HG03575 (cell line): ENCODE results near the gene DUSP16.
A peak's percentile ranks its signal among the peaks of the same experiment; 100 is the strongest.
"Not testable (repeated sequence)": the region's sequence is repeated elsewhere in the genome, so short reads cannot be mapped to it uniquely, and the experiment has no call there.

Source experiments
- ATAC-seq: cut with Tn5 transposase; IDR thresholded peaks from one replicate; pipeline ENCODE4 v1.9.1; 2021; ENCODE audit not compliant: unreplicated experiment, insufficient number of reproducible peaks, low FRiP score; ENCODE audit errors: extremely low read depth

The DUSP16 gene

DNA sequence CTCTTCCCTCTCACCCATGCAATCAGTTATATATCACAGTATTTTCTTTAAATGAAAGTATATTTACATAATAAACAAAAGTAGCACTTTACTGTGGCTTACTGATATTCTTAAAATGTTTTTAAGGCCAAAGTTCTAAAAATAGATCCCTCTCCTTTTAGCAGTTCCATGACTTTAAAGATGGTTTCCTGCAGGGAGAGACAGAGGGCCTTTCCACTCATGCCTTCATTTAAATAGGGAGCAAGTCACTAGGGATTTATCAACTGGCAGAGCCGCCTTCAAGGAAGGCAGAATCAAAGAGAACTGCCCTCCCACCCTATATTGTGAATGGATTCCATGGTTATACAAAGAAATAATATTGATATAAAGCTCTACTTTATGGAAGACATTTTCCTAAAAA is 55.5 kb downstream of the DUSP16 start:
- ATAC-seq, result no peak

DNA sequence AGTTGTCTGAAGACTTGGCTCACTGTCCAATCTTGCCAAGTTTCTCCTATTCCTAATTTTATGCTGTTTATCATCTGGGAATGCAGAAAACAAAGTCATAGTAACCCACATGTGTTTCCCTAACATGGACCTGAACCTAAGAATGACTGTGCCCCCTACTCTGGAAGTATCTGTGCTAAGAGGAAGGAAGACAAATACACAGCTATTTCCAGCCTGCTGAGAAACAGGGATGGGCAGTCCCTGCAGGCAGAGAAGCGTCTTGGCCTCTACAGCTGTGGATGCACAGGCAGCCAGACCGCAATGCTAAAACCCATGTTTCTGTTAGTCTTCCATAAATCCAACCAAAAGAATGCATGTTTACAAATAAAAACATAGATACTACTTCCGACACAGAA is 56.2 kb downstream of the DUSP16 start:
- no peak for ATAC-seq

DNA sequence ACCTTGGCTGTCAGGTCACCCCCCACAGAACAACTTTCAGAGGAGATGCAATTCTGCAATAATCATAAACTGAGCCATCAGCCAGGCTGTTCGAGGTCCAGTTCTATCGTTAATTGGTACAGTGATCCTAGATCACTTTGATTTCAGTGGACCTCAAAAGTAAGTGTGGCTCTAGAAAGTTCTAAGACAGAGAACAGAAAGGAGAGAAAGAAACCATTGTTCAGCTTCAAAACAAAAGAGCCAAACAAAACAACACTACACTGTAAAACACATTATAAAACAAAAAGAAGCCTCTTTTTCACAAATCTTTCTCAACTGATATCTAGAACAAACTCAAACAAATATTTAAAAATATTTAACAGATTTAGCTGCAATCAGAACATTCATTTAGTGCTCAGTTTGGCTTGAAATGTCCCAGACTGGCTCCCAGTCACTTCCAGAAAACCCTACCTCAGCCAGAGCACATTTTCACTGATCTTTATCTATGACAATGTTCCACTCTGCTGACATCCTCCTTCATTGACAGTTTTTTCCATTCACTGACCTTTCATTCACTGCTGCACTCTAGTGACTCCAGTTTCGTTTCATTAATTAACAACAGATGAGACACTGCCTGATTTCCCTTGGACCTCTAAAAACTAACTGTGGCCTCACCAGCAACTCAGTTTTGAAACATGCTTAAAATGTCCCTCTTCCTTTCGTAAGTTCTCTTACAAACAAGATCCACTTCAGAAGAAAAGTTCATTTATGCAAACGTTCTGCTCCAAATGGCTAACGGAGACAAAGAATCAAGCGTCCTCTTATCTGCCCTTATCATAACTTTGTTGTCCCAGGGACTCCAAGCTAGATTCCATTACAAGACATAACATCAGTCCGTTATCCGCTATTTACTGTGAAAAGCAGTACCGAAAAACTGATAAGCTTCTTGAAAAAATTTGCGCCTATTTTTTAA is 56.8 kb downstream of the DUSP16 start:
- ATAC-seq, result peak; percentile 71

DNA sequence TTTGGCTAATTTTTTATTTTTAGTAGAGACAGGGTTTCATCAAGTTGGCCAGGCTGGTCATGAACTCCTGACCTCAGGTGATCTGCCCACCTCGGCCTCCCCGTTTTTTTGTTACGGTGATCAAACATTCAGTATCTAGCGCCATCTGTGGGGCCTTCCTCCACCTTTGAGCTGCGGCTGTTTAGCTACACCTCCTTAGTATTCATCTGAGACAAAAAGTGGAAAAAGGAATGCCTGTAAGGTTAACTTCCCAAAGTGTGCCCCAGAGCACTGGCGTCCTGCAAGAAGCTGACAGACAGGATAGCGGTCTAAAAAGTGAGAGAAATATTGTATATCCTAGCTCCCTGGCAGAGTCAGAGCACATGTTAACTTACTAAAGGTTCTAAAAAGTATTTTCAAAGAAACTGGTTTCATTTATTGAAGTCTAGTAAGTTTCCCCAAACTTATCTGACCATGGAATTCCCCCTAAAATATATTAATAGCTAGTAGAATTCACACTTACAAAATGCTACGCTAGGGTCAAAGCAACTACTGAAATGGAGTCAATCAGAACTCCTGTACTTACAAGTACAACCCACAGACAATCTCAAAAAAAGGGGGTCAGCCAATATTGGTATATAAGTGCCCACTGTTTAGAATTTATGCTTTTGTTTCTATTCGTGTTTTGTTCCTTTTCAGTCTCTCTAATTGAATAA is 59.1 kb downstream of the DUSP16 start:
- ATAC-seq, result no peak

DNA sequence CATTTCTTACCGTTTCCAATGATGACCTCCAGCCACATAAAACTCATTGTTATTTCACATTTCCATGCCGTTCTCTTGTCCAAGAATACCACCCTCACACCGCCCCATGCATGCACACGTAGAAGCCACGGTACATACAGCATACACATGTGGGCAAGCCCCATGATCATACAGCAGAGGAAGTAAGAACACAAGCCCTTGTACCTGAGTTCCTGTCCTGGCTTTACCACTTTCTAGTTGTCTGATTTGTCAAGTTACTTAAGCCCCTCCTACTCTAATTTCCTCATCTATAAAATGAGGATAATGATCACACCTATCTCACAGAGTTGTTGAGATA is 59.9 kb downstream of the DUSP16 start:
- no peak for ATAC-seq

DNA sequence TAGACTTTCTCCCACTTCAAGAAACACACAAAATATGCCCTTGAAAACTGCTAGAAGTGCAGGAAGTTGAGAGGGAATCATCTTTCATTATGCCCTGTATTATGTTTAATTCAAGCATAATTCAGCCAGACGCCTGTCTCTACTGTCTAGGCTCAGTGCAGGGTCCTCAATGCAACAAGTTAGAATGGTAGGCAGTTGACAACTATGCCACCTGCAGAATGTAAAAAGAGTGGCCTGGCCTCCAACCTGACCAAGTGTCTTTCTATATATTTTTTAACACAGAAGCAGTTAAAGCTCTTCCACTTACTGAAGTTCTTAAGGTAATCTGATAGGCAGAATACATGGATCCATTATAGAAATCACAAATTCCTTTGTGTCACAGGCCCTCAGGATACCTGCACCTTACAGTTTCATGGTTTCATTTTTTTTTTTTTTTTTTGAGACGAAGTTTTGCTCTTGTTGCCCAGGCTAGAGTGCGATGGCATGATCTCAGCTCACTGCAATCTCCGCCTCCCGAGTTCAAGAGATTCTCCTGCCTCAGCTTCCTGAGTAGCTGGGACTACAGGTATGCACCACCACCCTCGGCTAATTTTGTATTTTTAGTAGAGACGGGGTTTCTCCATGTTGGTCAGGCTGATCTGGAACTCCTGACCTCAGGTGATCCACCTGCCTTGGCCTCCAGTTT is 60.4 kb downstream of the DUSP16 start:
- not testable (repeated sequence) for ATAC-seq

DNA sequence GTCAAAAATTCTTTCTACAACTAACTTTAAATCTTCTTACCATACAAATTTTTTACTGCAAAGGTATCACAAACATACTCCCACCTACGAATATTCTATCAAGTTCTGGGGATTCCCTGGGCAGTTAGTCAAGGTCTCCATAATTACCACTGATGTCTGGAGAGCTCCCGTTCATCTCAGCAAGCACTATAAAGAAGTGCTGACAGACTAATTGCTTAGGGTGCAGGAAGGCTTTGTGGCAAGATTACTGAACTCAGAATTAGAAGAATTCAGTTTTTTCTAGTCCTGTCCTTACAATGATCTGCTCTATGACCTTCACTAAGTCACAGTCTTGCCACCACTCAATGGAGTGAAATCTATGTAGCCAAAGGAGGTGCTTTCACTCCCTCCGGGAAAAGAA is 61.5 kb downstream of the DUSP16 start:
- no peak for ATAC-seq

DNA sequence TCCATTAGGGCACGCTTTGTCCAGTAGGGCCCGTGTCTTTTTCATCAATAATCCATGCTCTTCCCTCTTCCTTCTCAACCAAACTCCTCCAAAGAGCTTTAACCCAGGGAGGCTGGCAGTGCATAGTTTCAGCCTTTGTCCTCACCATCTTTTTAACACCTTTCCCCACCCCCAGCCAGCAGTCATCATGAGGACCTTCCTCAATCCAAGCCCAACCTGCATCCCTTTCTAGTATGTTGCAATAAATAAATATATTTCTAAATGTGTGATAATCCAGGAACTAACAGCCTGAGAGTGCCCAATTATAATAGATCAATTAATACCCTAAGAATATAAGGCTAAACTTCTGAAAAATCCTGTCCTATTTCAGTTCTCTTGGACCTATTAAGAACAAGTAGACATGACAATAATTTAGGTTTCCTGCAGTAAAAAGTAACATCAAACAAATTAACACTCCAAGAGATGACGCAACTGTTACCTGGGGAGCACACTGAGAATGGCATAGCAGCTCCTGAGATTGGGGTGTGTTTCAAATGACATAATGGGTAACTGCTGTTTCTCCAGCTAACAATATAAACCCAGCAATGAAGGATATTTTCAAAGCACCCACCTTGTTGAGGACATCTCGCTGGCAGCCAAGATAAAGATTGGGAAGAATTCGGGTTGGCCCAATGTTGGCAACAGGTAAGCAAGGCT is 62.6 kb downstream of the DUSP16 start:
- ATAC-seq, result no peak

DNA sequence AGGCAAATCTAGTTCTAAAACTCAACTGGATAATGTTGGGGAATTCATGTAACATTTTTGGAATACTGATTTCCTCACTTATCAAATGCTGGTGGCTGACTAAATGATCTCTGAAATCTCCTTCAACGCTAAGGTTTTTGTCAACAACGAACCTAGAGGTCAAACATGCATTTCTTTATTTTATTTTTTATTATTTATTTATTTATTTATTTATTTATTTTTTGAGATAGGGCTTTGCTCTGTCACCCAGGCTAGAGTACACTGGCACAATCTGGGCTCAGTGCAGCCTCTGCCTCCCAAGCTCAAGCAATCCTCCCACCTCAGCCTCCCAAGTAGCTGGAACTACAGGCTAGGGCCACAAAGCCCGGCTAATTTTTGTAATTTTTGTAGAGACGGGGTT is 64.5 kb downstream of the DUSP16 start:
- no peak for ATAC-seq

DNA sequence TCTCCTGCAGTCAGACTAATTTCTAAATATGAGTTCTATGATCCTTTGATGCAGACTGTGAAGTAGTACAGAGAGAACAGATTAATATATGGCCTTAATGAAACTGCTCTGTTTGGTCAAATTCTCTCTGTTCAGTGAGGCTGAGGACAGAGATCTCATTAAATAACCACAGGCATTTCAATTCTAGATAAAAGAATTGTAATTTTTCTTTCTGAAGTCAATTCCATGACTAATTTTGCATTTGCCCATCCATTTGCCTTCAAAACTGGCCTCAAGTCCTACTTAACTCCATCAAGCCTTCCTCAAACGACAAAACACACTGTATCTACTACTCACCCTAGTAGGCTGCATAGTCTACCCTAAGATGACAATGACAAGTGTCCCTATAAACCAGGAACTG is 67.1 kb downstream of the DUSP16 start:
- no peak for ATAC-seq

DNA sequence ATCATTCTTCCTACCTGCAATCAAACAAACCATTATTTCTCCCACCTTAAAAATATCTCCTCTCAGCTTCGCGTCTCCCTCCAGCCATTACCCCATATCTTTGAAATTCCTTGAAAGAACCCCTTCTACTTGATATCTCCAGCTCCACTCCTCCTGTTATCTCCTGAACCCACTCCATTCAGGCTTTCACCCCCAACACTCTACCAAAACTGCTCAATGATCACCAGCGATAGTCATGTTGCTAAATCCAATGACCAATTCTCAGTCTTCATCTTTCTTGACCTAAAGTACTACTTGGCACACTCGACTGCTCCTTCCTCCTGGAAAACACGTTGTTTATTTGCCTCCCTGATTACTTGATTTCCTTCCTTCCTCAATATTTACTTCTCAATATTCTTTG is 70.1 kb downstream of the DUSP16 start:
- ATAC-seq, result no peak

DNA sequence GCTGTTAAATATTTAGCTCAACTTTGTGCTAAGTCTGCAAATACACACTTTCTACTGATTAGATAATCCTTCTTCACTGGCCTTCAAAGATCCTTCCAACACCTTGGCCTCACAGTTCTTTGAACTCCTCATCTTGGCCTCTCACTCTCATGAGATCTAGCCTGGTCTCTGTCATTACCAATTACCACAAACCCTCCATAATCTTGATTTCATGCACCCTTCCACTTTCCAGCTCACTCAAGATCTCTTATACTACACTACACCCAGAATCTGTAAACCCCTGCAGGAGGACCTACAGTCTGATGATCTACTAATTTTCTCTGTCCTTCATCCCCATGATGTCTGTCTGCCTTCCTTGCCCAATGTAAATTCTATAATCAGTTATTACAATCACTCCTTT is 71.1 kb downstream of the DUSP16 start:
- ATAC-seq, result no peak

DNA sequence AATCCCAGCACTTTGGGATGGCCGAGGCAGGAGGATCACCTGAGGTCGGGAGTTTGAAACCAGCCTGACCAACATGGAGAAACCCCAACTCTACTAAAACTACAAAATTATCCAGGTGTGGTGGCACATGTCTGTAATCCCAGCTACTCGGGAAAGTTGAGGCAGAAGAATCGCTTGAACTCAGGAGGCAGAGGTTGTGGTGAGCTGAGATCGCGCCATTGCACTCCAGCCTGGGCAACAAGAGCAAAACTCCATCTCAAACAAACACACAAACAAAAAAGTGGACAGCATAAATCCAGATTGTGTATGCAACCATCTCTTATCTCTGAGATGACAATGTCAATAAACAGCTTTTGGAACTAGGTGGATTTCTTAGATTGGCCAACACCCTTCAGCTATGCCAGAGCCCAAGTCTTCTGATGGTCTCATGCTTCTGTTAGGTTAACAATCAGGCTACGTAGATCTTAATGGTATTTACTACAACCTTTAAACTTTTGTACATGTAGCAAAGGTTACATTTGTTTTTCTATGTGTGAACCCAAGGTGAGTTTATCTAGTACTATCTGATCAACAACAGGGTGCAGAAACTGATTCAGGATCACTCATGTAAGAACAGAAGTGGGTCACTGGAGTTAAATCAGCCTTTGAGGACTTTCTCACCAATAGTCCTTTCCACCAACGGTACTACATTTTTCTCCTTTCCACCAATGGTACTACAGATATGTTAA is 73.7 kb downstream of the DUSP16 start:
- ATAC-seq, result no peak

DNA sequence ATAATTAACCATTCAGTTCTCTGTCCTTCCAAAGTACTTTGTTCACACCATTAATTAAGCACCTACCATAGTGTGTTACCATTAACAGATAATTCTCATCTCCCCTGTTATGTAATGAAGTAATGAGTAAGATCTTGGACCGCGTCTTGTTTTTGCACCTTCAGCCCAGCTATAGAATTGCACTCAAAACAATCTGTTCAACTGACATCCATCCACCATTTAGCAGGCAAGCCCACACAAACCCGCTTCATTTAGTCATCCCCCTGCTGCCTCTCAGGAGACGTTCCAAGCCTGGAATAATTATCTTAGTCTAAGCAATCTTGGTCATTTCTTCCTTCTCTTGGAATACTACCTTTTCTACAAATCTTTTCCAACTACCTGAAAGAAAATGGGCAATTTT is 74.4 kb downstream of the DUSP16 start:
- ATAC-seq, result no peak

DNA sequence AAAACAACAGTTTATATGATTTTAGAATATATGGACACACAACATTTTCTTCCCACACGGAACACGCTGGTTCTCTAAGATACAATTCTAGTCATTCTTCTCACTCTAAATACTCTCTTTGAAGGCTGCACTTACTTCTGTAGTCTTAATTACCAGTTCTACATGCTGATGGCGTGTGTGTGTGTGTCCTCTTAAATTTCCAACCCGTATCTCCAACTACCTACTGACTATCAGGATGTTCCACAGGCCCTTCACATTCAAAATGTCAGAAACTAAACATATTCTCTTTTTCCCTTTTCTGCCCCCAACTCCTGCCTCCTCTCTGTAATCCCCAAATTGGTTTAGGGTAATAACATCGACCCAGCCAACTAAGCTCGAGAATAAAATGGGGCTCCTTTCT is 75.2 kb downstream of the DUSP16 start:
- no peak for ATAC-seq

DNA sequence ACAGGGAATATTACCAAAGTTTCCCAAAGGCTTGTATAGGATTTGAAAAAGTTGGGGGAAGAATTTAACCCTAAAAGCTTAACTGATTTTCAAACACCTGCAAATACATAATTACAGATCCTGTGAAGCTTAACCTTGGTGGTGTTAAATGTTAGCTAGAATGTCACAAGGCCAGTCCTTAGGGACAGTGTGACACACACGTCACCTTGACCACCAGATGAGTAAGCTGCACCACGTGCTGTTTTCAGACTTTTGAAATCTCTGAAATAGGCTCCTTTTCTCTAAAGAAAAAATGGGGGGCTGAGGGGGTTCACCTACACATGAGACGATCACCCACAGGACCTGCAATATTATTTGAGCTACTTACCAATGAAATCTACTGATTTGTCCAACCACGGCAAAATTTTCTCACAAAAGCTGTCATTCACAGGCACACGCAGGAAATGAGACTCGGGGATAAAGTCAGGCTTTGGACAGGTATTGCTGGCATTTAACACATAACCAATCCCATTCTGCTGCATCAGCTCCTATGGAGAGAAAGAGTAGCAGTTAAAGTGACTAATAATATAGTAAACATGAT is 75.9 kb downstream of the DUSP16 start:
- no peak for ATAC-seq

DNA sequence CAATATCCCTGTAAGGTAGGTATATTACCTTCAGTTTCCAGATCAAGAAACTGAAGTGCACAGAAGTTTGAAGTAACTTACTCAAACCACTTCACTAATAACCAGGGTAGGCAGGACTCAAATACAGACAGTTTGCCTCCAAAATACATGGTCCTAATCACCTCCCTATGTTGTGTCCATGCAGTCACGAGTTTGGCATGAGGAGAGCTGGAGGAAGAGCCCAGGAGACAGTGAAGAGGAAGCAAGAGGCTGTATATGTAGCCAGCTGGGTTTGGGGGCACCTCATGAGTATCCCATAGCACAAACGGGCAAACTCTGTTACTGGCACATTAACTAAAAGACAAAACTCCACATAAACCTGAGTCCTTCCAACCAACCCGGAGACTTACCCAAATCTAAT is 79.2 kb downstream of the DUSP16 start:
- ATAC-seq, result no peak

DNA sequence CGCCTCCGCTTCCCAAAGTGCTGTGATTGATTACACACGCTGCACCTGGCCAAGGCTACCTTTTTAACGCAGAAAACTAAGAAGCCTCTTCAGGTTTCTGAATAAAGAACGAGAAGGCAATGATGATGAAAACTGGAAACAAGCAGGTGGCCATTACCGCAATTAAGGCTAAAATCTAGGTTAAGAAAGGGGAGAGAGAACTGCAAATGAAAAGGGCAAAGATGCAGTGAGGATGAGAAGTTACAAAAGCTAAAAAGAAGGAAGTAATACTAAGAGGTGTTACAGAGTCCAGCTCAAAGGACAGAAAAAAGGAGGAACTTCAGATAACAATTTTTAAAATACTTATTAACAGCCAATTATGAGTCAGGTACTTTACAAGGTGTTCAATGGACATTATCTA is 79.7 kb downstream of the DUSP16 start:
- no peak for ATAC-seq
